Activated naive CD8-positive, alpha-beta T cell treated with anti-CD3 and anti-CD28 coated beads, Interleukin-2, amount 10 ng/mL, durations not matched to agents 7 days and 5 days (primary cell): ENCODE data around the gene SMAD4. TPM values are rescaled to one million over a fixed set of nuclear protein-coding genes. Genes with fewer than 3 reads are reported as not detected.

ENCODE experiments used
- ATAC-seq: fragments of 150-1000 bp; cut with Tn5 transposase; one replicate; pipeline ENCODE4 v1.10.0; 2021; ENCODE audit warnings: low read depth, moderate library complexity
- POLR2A ChIA-PET: fragments of 350-600 bp; sonication (Branson Sonifier 250); formaldehyde crosslinking; loops from one replicate; lab custom pipeline; 2021; ENCODE audit warnings: antibody characterized with exemption; lab: Charles Lee
- DNase-seq: peaks from one replicate; pipeline ENCODE4 v3.0.0; 2021
- H3K27ac Mint-ChIP-seq: one replicate; pipeline ENCODE4 v1.8.0; 2022; ENCODE audit warnings: mild to moderate bottlenecking, mixed read lengths
- H3K27me3 Mint-ChIP-seq: one replicate; pipeline ENCODE4 v1.8.0; 2022; ENCODE audit warnings: mild to moderate bottlenecking, moderate library complexity, mixed read lengths
- H3K36me3 Mint-ChIP-seq: one replicate; pipeline ENCODE4 v1.8.0; 2021; ENCODE audit warnings: mild to moderate bottlenecking, mixed read lengths
- H3K4me1 Mint-ChIP-seq: one replicate; pipeline ENCODE4 v1.8.0; 2021; ENCODE audit warnings: mixed read lengths
- H3K4me3 Mint-ChIP-seq: one replicate; pipeline ENCODE4 v1.8.0; 2022; ENCODE audit warnings: mild to moderate bottlenecking, moderate library complexity, mixed read lengths
- H3K9me3 Mint-ChIP-seq: one replicate; pipeline ENCODE4 v1.8.0; 2021; ENCODE audit warnings: mixed read lengths
- total RNA-seq, 2 experiments: library from RNA; stranded (reverse); gene quantifications; one replicate each; pipeline ENCODE4 v1.2.3, GENCODE V29; 2021

The SMAD4 gene
- total RNA-seq, 2 experiments from 2014 or later: 84.9 to 105 TPM

DNA sequence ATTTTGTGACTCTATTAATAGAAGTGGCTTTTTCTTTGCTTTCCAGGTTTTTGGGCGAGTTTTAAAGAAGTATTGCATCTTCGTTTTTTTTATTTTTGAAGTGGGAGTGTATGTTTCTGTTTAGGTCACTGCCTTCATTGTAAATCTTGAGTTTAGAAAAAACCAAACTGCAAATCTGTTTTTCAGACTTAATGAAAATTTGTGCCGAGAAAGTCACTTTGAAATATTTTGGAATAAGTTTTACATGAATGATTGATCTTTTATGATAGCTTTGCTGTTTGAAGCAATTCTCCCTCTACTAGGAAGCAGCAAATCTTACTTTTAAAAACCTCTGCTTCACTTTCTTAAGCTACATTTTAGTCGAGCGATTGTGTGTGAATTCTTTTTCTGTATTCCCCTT lies 2.2 kb downstream of the SMAD4 start:
- Mint-ChIP-seq H3K9me3 (no peaks in the 10 kb centered on the region), H3K36me3 (peaks cover 20% of the 10 kb centered on the region), H3K4me1 (peaks cover 51% of the 10 kb centered on the region), H3K27ac (peak overlapping the region; percentile 1), H3K27me3 (no peaks in the 10 kb centered on the region), H3K4me3 (peak overlapping the region; percentile 100)
- no peak for DNase-seq
- POLR2A ChIA-PET: interaction anchor here (1.1 to 5.3 kb wide), 4 partner anchors 12 to 166 kb away, joined by 3 to 58 read pairs (median 4); partner anchors contain the start of genes ELAC1 and ME2
- no peak for ATAC-seq

DNA sequence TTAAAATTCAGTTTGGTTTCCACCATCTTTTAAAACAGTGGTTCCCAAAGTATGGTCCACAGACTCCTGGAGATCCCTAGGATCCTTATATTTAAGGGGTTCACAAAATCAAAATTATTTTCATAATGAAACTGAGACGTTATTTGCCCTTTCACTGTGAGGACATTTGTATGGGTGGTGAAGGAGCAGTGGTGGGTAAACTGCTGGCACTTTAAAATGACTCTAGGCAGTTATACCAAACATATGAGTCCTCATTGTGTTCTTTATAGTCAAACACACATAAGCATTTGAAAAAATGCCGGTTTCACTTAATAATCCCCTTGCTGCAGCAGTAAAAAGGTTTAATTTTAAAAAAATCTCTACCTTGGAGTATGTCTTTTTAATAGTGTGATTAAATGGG lies 7.2 kb downstream of the SMAD4 start:
- Mint-ChIP-seq H3K27ac (no peak overlapping the region), H3K4me1 (peaks cover 35% of the 10 kb centered on the region), H3K27me3 (no peaks in the 10 kb centered on the region), H3K36me3 (peaks cover 30% of the 10 kb centered on the region), H3K4me3 (no peak overlapping the region), H3K9me3 (no peaks in the 10 kb centered on the region)
- DNase-seq (no peak), ATAC-seq (no peak)
- POLR2A ChIA-PET: no interaction called here

GRCh38 chr18:51038110-51038509 lies 8.1 kb downstream of the SMAD4 start:
- POLR2A ChIA-PET: interaction anchor here (2.2 to 2.8 kb wide), 2 partner anchors 8 to 160 kb away, joined by 7 to 12 read pairs; partner anchors contain the start of genes ME2 and SMAD4
- peaks cover 28% of the 10 kb centered on the region for H3K36me3 Mint-ChIP-seq
- peak overlapping the region; percentile 8 for H3K27ac Mint-ChIP-seq

GRCh38 chr18:51039138-51040112 lies 9.4 kb downstream of the SMAD4 start:
- H3K9me3 Mint-ChIP-seq: no peaks in the 10 kb centered on the region

More at GRCh38 chr18:51038110-51038509, 8.1 kb downstream of the SMAD4 start:
- DNase-seq (no peak), ATAC-seq (no peak)
- Mint-ChIP-seq H3K4me1 (peaks cover 34% of the 10 kb centered on the region), H3K27me3 (no peaks in the 10 kb centered on the region), H3K4me3 (no peak overlapping the region), H3K9me3 (no peaks in the 10 kb centered on the region)

GRCh38 chr18:51041677-51042352 lies 11.8 kb downstream of the SMAD4 start:
- Mint-ChIP-seq H3K9me3 (no peaks in the 10 kb centered on the region), H3K27ac (no peak overlapping the region), H3K4me3 (no peak overlapping the region), H3K36me3 (peaks cover 20% of the 10 kb centered on the region), H3K4me1 (peaks cover 32% of the 10 kb centered on the region), H3K27me3 (no peaks in the 10 kb centered on the region)
- POLR2A ChIA-PET: interaction anchor here (1.6 kb wide), 1 partner anchor 12 kb away, joined by 5 read pairs; the partner anchor contains the start of gene SMAD4
- DNase-seq: no peak
- no peak for ATAC-seq

More at GRCh38 chr18:51039138-51040112, 9.4 kb downstream of the SMAD4 start:
- H3K27ac Mint-ChIP-seq: peak overlapping the region; percentile 23
- DNase-seq (no peak), ATAC-seq (no peak)
- POLR2A ChIA-PET: interaction anchor here (0.7 to 2.8 kb wide), 4 partner anchors 9 to 336 kb away, joined by 3 to 12 read pairs (median 5); partner anchors contain the start of genes ME2 and SMAD4
- H3K27me3 Mint-ChIP-seq: no peaks in the 10 kb centered on the region
- peak overlapping the region; percentile 16 for H3K4me3 Mint-ChIP-seq
- H3K36me3 Mint-ChIP-seq: peaks cover 27% of the 10 kb centered on the region
- H3K4me1 Mint-ChIP-seq: peaks cover 32% of the 10 kb centered on the region

DNA sequence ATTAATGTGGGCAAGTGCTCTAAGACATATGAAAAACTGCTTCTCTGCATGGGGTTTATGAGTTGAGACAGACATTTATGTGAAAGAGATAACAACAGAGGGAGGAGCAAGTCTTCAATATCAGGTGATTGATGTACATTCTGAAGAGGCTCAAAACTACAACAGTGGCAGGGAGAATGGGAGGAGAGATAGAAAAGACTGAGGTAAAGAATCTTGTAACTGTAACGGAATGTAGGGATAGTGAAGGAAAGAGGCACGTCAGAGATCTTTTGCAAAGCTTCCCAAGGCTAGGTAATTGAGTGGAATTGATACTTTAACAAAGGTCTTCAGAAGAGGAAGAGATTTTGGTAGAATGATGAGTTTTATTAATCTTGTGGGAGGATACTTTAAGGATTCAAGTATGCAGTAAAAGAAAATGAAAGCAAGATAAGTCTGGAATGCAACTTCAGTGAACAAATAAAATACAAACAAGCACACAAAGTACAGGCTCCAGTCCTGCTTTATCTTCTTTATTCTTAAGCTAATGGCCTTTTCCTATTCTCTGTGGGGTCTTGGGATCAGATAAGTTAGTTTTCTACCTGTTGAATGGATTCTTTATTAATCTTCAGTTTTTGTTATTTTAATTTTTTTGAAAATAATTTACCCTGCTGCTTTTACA lies 15.0 kb downstream of the SMAD4 start:
- ATAC-seq (no peak), DNase-seq (no peak)
- POLR2A ChIA-PET: interaction anchor here (1.9 kb wide), 1 partner anchor 15 kb away, joined by 7 read pairs; the partner anchor contains the start of gene SMAD4
- Mint-ChIP-seq H3K4me3 (peak overlapping the region; percentile 26), H3K4me1 (peaks cover 22% of the 10 kb centered on the region), H3K27me3 (no peaks in the 10 kb centered on the region), H3K36me3 (peaks cover 26% of the 10 kb centered on the region), H3K9me3 (no peaks in the 10 kb centered on the region), H3K27ac (no peak overlapping the region)

DNA sequence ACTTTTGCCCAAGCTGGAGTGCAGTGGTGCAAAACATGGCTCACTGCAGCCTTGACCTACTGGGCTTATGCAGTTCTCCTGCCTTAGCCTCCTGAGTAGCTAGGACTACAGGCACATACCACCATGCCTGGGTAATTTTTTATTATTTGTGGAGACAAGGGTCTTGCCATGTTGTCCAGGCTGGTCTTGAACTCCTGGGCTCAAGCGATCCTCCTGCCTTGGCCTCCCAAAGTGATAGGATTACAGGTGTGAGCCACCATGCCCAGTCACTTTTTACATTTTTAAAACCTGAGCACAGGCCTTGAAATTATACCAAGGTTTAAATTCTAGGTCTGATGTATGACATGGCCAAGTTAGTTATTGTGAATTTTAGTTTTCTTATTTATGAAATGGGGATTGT lies 18.2 kb downstream of the SMAD4 start:
- peaks cover 28% of the 10 kb centered on the region for H3K4me1 Mint-ChIP-seq
- no peak overlapping the region for H3K27ac Mint-ChIP-seq
- H3K9me3 Mint-ChIP-seq: no peaks in the 10 kb centered on the region
- H3K27me3 Mint-ChIP-seq: no peaks in the 10 kb centered on the region
- no peak overlapping the region for H3K4me3 Mint-ChIP-seq
- POLR2A ChIA-PET: interaction anchor here (0.6 kb wide), 1 partner anchor 174 kb away, joined by 3 read pairs; no protein-coding TSS in a partner anchor
- H3K36me3 Mint-ChIP-seq: peaks cover 18% of the 10 kb centered on the region
- DNase-seq: no peak
- ATAC-seq: no peak

GRCh38 chr18:51049137-51049536 lies 19.1 kb downstream of the SMAD4 start:
- H3K27me3 Mint-ChIP-seq: no peaks in the 10 kb centered on the region

DNA sequence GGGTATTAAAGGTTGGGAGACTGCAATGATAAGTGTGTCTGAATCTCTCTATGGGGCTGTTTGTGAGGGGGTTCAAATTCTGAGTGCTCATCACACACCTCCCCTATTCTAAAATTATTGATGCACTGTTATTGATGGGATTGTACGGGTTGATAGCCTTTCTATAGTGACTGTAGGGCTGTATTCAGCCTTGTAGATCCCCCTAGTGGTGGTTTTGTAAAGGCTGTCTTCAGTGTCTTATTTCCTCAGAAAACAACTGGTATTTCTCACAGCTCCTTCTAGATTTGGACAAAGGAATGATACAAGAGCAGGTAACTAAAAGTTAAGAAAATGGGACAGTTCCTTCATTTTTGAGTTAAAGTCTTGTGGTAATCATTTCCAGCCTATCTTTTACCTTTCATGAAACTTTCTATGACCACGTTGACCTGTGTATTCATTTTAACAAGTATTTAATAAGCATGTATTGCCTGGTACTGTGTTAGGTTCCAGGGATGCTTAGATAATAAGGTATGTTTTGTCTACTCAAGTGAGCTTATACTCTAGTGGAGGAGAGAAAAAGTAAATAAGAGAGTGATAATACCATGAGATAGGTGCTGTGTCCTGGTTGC lies 21.2 kb downstream of the SMAD4 start:
- Mint-ChIP-seq H3K4me1 (peaks cover 26% of the 10 kb centered on the region), H3K4me3 (no peak overlapping the region), H3K9me3 (no peaks in the 10 kb centered on the region), H3K27me3 (no peaks in the 10 kb centered on the region), H3K36me3 (peaks cover 18% of the 10 kb centered on the region), H3K27ac (no peak overlapping the region)
- DNase-seq (no peak), ATAC-seq (peak; percentile 82)
- POLR2A ChIA-PET: interaction anchor here (0.8 to 1.6 kb wide), 5 partner anchors 12 to 231 kb away, joined by 3 to 6 read pairs (median 4); partner anchors contain the start of genes MRO and SMAD4

More at GRCh38 chr18:51049137-51049536, 19.1 kb downstream of the SMAD4 start:
- DNase-seq: no peak
- POLR2A ChIA-PET: no interaction called here
- Mint-ChIP-seq H3K27ac (no peak overlapping the region), H3K4me3 (no peak overlapping the region), H3K9me3 (no peaks in the 10 kb centered on the region), H3K36me3 (peaks cover 16% of the 10 kb centered on the region), H3K4me1 (peaks cover 36% of the 10 kb centered on the region)
- ATAC-seq: no peak

GRCh38 chr18:51053814-51054213 lies 23.8 kb downstream of the SMAD4 start:
- peaks cover 15% of the 10 kb centered on the region for H3K36me3 Mint-ChIP-seq
- H3K4me1 Mint-ChIP-seq: peaks cover 26% of the 10 kb centered on the region
- H3K9me3 Mint-ChIP-seq: no peaks in the 10 kb centered on the region
- H3K27me3 Mint-ChIP-seq: no peaks in the 10 kb centered on the region
- H3K27ac Mint-ChIP-seq: peak overlapping the region; percentile 95
- POLR2A ChIA-PET: interaction anchor here (0.6 to 3.3 kb wide), 4 partner anchors 23 to 175 kb away, joined by 4 to 28 read pairs (median 5); partner anchors contain the start of genes ELAC1, ME2 and SMAD4
- ATAC-seq (peak; percentile 87), DNase-seq (no peak)
- peak overlapping the region; percentile 79 for H3K4me3 Mint-ChIP-seq

GRCh38 chr18:51054764-51055163 lies 24.8 kb downstream of the SMAD4 start:
- H3K27ac Mint-ChIP-seq: no peak overlapping the region
- POLR2A ChIA-PET: interaction anchor here (1.2 to 3.3 kb wide), 3 partner anchors 24 to 176 kb away, joined by 4 to 28 read pairs (median 5); partner anchors contain the start of genes ELAC1, ME2 and SMAD4
- no peak for ATAC-seq

DNA sequence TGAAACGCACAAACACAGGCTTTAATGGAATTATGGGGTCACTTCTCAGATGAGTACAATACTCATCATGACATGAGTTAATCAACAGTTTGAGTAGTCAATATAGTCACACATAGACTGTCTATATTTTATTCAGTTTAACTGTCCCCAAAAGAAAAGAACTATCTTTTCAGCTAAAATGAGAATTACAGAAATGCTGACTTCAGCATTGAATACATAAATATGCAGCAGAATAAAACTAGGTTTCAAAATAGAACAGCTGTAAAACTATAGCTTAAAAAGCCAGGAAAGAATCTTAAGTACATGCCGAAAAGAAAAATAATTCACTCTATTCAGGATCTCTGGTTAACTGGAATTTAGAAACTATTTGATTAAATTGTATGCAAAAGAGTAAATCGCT lies 30.0 kb downstream of the SMAD4 start:
- Mint-ChIP-seq H3K27ac (no peak overlapping the region), H3K4me1 (peaks cover 5% of the 10 kb centered on the region), H3K36me3 (peaks cover 26% of the 10 kb centered on the region), H3K27me3 (no peaks in the 10 kb centered on the region), H3K9me3 (no peaks in the 10 kb centered on the region), H3K4me3 (no peak overlapping the region)
- ATAC-seq (no peak), DNase-seq (no peak)
- POLR2A ChIA-PET: no interaction called here

More at GRCh38 chr18:51054764-51055163, 24.8 kb downstream of the SMAD4 start:
- Mint-ChIP-seq H3K36me3 (peaks cover 16% of the 10 kb centered on the region), H3K4me3 (no peak overlapping the region), H3K4me1 (peaks cover 26% of the 10 kb centered on the region), H3K27me3 (no peaks in the 10 kb centered on the region), H3K9me3 (no peaks in the 10 kb centered on the region)
- DNase-seq: no peak
